Activated CD8-positive, alpha-beta T cell treated with anti-CD3 and anti-CD28 coated beads for 36 hours (primary cell): ENCODE measurements around the gene STEAP1. TPM values are rescaled to one million over a fixed set of nuclear protein-coding genes. Genes with fewer than 3 reads are reported as not detected.

Experiments used
- ATAC-seq: fragments of 200-7000 bp; cut with Tn5 transposase; one replicate; pipeline ENCODE4 v1.10.0; 2021; ENCODE audit warnings: mild to moderate bottlenecking, moderate library complexity
- CTCF ChIA-PET: fragments of 350-600 bp; sonication (Branson Sonifier 250); formaldehyde crosslinking; loops from one replicate; lab custom pipeline; 2021; ENCODE audit warnings: antibody characterized with exemption; lab: Charles Lee
- POLR2A ChIA-PET: fragments of 350-600 bp; sonication (Branson Sonifier 250); formaldehyde crosslinking; loops from one replicate; lab custom pipeline; 2021; ENCODE audit warnings: antibody characterized with exemption; lab: Charles Lee
- DNase-seq: peaks from one replicate; pipeline ENCODE4 v3.0.0-alpha.2; 2020
- H3K27ac Mint-ChIP-seq: one replicate; pipeline ENCODE4 v1.8.0; 2021; ENCODE audit warnings: mild to moderate bottlenecking, mixed read lengths
- H3K27me3 Mint-ChIP-seq: one replicate; pipeline ENCODE4 v1.8.0; 2021; ENCODE audit warnings: mixed read lengths
- H3K36me3 Mint-ChIP-seq: one replicate; pipeline ENCODE4 v1.8.0; 2021; ENCODE audit warnings: low read depth, mixed read lengths
- H3K4me1 Mint-ChIP-seq: one replicate; pipeline ENCODE4 v1.8.0; 2021; ENCODE audit warnings: low read depth, mixed read lengths
- H3K4me3 Mint-ChIP-seq: one replicate; pipeline ENCODE4 v1.8.0; 2021; ENCODE audit warnings: mild to moderate bottlenecking, moderate library complexity, mixed read lengths
- H3K9me3 Mint-ChIP-seq: one replicate; pipeline ENCODE4 v1.8.0; 2021; ENCODE audit warnings: mixed read lengths
- CTCF ChIP-seq: fragments of 200-600 bp; IDR thresholded peaks from one replicate; pipeline ENCODE4 v1.8.0; 2022; ENCODE audit warnings: antibody characterized with exemption, mild to moderate bottlenecking
- intact Hi-C: fragments of 100-400 bp; cut with micrococcal nuclease; formaldehyde crosslinking; loops from one replicate; pipeline ENCODE4 v1.10.0; 2022
- total RNA-seq, 2 experiments: library from RNA; stranded (reverse); gene quantifications; one replicate each; pipeline ENCODE4 v1.2.3, GENCODE V29; 2021

Gene STEAP1
- total RNA-seq, 2 experiments from 2014 or later: 0.27 to 0.51 TPM

- no peak for TF ChIP-seq CTCF
- Mint-ChIP-seq H3K27me3 (peaks cover 34% of the 10 kb centered on the region), H3K9me3 (no peaks in the 10 kb centered on the region), H3K36me3 (no peaks in the 10 kb centered on the region), H3K27ac (no peak overlapping the region), H3K4me1 (peaks cover 4% of the 10 kb centered on the region), H3K4me3 (no peak overlapping the region)
- DNase-seq: no peak
- POLR2A ChIA-PET: no interaction called here
- intact Hi-C loops: no loop called here
- CTCF ChIA-PET: no interaction called here
- ATAC-seq: no peak
Measured at GRCh38 chr7:90213521-90213920, 59.3 kb downstream of the STEAP1 start.

Other genes with a start within 250 kb of the STEAP1 start
- gene STEAP2, start 57.3 kb downstream of the STEAP1 start, total RNA-seq: not detected
- under 1 TPM; 0.07 to 0.69 TPM for gene CFAP69, start 90.7 kb downstream of the STEAP1 start, total RNA-seq
- not detected for gene FAM237B, start 166.8 kb downstream of the STEAP1 start, total RNA-seq
- 10 to 100 TPM; 47.9 to 48.1 TPM for gene GTPBP10, start 192.2 kb downstream of the STEAP1 start, total RNA-seq
- gene CLDN12, start 249.0 kb downstream of the STEAP1 start, total RNA-seq: 1 to 10 TPM; 3.9 to 4.3 TPM